GM12891 (cell line): ENCODE measurements around the gene HDAC9.
"Not testable (repeated sequence)": the region's sequence is repeated elsewhere in the genome, so short reads cannot be mapped to it uniquely, and the experiment has no call there.

Experiments
- POLR2A ChIP-seq: IDR thresholded peaks from 2 replicates; pipeline ENCODE4 v1.6.1; 2011; ENCODE audit warnings: low read depth, low read length, control low read depth
- POLR2AphosphoS5 ChIP-seq: IDR thresholded peaks from 2 replicates; pipeline ENCODE4 v1.6.1; 2011; ENCODE audit warnings: low read depth, low read length, control low read depth

DNA sequence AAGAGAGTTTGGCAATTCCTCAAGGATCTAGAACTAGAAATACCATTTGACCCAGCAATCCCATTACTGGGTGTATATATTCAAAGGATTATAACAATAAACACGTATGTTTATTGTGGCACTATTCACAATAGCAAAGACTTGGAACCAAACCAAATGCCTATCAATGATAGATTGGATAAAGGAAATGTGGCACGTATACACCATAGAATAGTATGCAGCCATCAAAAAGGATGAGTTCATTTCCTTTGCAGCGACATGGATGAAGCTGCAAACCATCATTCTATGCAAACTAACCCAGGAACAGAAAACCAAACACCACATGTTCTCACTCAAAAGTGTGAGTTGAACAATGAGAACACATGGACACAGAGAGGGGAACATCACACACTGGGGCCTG, 537.4 kb downstream of the HDAC9 start:
- TF ChIP-seq POLR2AphosphoS5, POLR2A: not testable (repeated sequence)
